Smooth muscle cell (in vitro differentiated cells): Measurements from ENCODE around the gene METTL24. TPM values are rescaled to one million over a fixed set of nuclear protein-coding genes. Genes with fewer than 3 reads are reported as not detected.
A peak's percentile ranks its signal among the peaks of the same experiment; 100 is the strongest.

Experiments
- DNase-seq: peaks from one replicate; lab custom pipeline; 2025; ENCODE audit not compliant: unreplicated experiment; lab: John Stamatoyannopoulos, UW
- H2AFZ ChIP-seq: fragments of 200-600 bp; sonication (generic); 2 replicates; pipeline ENCODE4 v1.6.0; 2016; ENCODE audit warnings: antibody characterized with exemption, low read depth, mild to moderate bottlenecking
- H3F3A ChIP-seq: fragments of 200-600 bp; sonication (generic); 2 replicates; pipeline ENCODE4 v1.6.0; 2017; ENCODE audit warnings: antibody characterized with exemption, low read depth
- H3K27ac ChIP-seq: fragments of 200-600 bp; sonication (generic); 2 replicates; pipeline ENCODE4 v1.5.1; 2016; ENCODE audit warnings: low read depth, mild to moderate bottlenecking
- H3K27me3 ChIP-seq: fragments of 200-600 bp; sonication (generic); 2 replicates; pipeline ENCODE4 v1.6.1; 2016; ENCODE audit warnings: low read depth, mild to moderate bottlenecking
- H3K36me3 ChIP-seq: fragments of 200-600 bp; sonication (generic); 2 replicates; pipeline ENCODE4 v1.5.1; 2016; ENCODE audit warnings: low read depth
- H3K4me1 ChIP-seq: fragments of 200-600 bp; sonication (generic); 2 replicates; pipeline ENCODE4 v1.5.1; 2016; ENCODE audit warnings: low read depth
- H3K4me2 ChIP-seq: fragments of 200-600 bp; sonication (generic); 2 replicates; pipeline ENCODE4 v1.6.0; 2016; ENCODE audit warnings: mild to moderate bottlenecking
- H3K4me3 ChIP-seq: fragments of 200-600 bp; sonication (generic); 2 replicates; pipeline ENCODE4 v1.5.1; 2016; ENCODE audit warnings: mild to moderate bottlenecking
- H3K79me2 ChIP-seq: fragments of 200-600 bp; sonication (generic); 2 replicates; pipeline ENCODE4 v1.6.0; 2016; ENCODE audit warnings: low read depth, mild to moderate bottlenecking
- H3K9ac ChIP-seq: fragments of 200-600 bp; sonication (generic); 2 replicates; pipeline ENCODE4 v1.6.0; 2016; ENCODE audit warnings: low read depth
- H3K9me3 ChIP-seq: fragments of 200-600 bp; sonication (generic); replicated peaks from 2 replicates; pipeline ENCODE4 v1.5.1; 2016; ENCODE audit warnings: low read depth
- H4K20me1 ChIP-seq: fragments of 200-600 bp; sonication (generic); 2 replicates; pipeline ENCODE4 v1.6.0; 2016; ENCODE audit warnings: low read depth
- CTCF ChIP-seq: fragments of 200-600 bp; sonication (generic); IDR thresholded peaks from 2 replicates; pipeline ENCODE4 v1.5.1; 2017; ENCODE audit warnings: borderline replicate concordance, mild to moderate bottlenecking, antibody characterized with exemption; ENCODE audit not compliant: insufficient read depth, poor library complexity, severe bottlenecking
- WGBS: methylation state at CpG from one replicate; pipeline ENCODE4 v1.1.7; 2016; ENCODE audit warnings: low lambda C conversion rate; 5-methylcytosine and 5-hydroxymethylcytosine counted together
- polyA plus RNA-seq: library from polyadenylated mRNA; unstranded; fragments of >200 nt; fragmentation: Nextera tagmentation; extraction: Ambion mirVana; gene quantifications from 2 replicates; pipeline ENCODE4 v1.2.1, GENCODE V29; 2016
- total RNA-seq: library from RNA; depleted of rRNA; stranded (reverse); fragments of >200 nt; gene quantifications from 2 replicates; pipeline ENCODE4 v1.2.3, GENCODE V29; 2014

Gene METTL24
- total and polyA plus RNA-seq, 2 experiments from 2014 or later, result 0.74 to 2.6 TPM

- Histone ChIP-seq H3K79me2 (no peaks in the 10 kb centered on the region), H3K27me3 (no peaks in the 10 kb centered on the region), H3K9me3 (no peaks in the 10 kb centered on the region), H3K36me3 (no peaks in the 10 kb centered on the region), H3K4me1 (peaks cover 23% of the 10 kb centered on the region), H3K9ac (no peak overlapping the region), H3F3A (peaks cover 24% of the 10 kb centered on the region), H3K4me3 (no peak overlapping the region), H4K20me1 (no peaks in the 10 kb centered on the region), H2AFZ (peak overlapping the region; percentile 80), H3K4me2 (peak overlapping the region; percentile 15), H3K27ac (no peak overlapping the region)
- 89% methylated on average over 4 of the region's 4 CpGs for WGBS
- DNase-seq, result no peak
- no peak for TF ChIP-seq CTCF
Observed at GRCh38 chr6:110323258-110323657, 34.9 kb downstream of the METTL24 start.

GRCh38 chr6:110322874-110323242 lies 35.3 kb downstream of the METTL24 start:
- no peak overlapping the region for H3K4me3 ChIP-seq
- H3K27ac ChIP-seq, result no peak overlapping the region
- H4K20me1 ChIP-seq, result no peaks in the 10 kb centered on the region
- no peaks in the 10 kb centered on the region for H3K27me3 ChIP-seq
- peaks cover 21% of the 10 kb centered on the region for H3F3A ChIP-seq
- H3K79me2 ChIP-seq, result no peaks in the 10 kb centered on the region
- H3K9me3 ChIP-seq, result no peaks in the 10 kb centered on the region
- peak overlapping the region; percentile 15 for H3K4me2 ChIP-seq
- no peak overlapping the region for H3K9ac ChIP-seq
- peak overlapping the region; percentile 80 for H2AFZ ChIP-seq
- H3K4me1 ChIP-seq, result peaks cover 19% of the 10 kb centered on the region
- no peak for TF ChIP-seq CTCF
- no peak for DNase-seq
- no peaks in the 10 kb centered on the region for H3K36me3 ChIP-seq
- WGBS, result 16% methylated on average over 4 of the region's 4 CpGs

- Histone ChIP-seq H2AFZ (peak overlapping the region; percentile 80), H3F3A (peaks cover 15% of the 10 kb centered on the region), H3K4me3 (no peak overlapping the region), H3K79me2 (no peaks in the 10 kb centered on the region), H3K27ac (no peak overlapping the region), H3K4me1 (peaks cover 17% of the 10 kb centered on the region), H3K9me3 (no peaks in the 10 kb centered on the region), H3K9ac (no peak overlapping the region), H3K36me3 (no peaks in the 10 kb centered on the region), H3K4me2 (peak overlapping the region; percentile 15), H4K20me1 (no peaks in the 10 kb centered on the region), H3K27me3 (no peaks in the 10 kb centered on the region)
- no peak for DNase-seq
- TF ChIP-seq CTCF, result no peak
- WGBS, result 43% methylated on average over 6 of the region's 6 CpGs
Observed at GRCh38 chr6:110322151-110322873, 35.8 kb downstream of the METTL24 start.

GRCh38 chr6:110320307-110320706 lies 37.8 kb downstream of the METTL24 start:
- no peak overlapping the region for H2AFZ ChIP-seq
- no peak overlapping the region for H3K4me2 ChIP-seq
- TF ChIP-seq CTCF, result no peak
- no peak overlapping the region for H3K9ac ChIP-seq
- DNase-seq, result no peak
- H3K27ac ChIP-seq, result no peak overlapping the region
- peaks cover 14% of the 10 kb centered on the region for H3F3A ChIP-seq
- H3K27me3 ChIP-seq, result no peaks in the 10 kb centered on the region
- no peaks in the 10 kb centered on the region for H3K79me2 ChIP-seq
- WGBS, result 92% methylated on average over 7 of the region's 7 CpGs
- H3K4me1 ChIP-seq, result peaks cover 17% of the 10 kb centered on the region
- H3K36me3 ChIP-seq, result no peaks in the 10 kb centered on the region
- H3K9me3 ChIP-seq, result no peaks in the 10 kb centered on the region
- no peaks in the 10 kb centered on the region for H4K20me1 ChIP-seq
- no peak overlapping the region for H3K4me3 ChIP-seq
